Stimulated activated CD8-positive, alpha-beta memory T cell treated with anti-CD3 and anti-CD28 coated beads, Interleukin-12 subunit alpha, Interleukin-12 subunit beta, amount 100 ng/mL, for 1 hour (primary cell): ENCODE results near the gene TRAF7.

Experiments used
- DNase-seq: peaks from one replicate; pipeline ENCODE4 v3.0.0-alpha.2; 2020; ENCODE audit warnings: low read depth

Gene TRAF7

DNA sequence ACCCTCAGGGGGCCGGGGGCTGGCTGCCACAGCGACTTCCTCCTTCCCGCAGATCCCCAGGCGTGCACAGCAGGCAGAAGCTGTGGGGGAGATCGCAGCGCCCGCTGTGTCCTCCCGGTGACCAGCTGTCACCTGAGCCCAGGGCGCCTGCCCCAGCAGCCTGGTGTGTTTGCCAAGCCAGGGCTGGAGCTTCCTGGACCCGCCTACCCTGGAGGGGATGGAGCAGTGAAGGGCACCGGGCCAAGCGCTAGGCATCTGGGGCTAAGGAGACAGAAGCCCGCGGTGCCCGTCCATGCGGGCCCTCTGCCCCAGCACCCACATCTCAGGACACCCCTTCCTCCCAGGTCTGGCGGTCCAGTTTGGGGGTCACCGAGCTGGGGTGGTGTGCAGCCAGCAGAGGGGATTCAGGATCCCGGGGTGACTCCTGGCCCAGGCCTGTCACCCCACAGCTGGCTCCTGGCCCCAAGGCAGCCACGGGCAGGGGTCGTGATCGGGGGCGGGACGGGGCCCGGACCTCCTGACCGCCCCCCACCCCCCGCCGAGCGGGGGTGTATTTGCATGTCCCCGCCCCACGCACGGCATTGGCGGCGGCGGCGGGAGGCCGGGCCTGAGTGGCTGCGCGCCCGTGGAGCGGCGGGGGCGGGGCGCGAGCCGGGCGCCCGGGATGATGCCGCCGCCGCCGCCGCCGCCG is 7.5 kb upstream of the TRAF7 start, which contains the start of gene RAB26:
TSS of gene RAB26 (plus strand) at position 645 of the 691 bp plus-strand sequence. CDS start 159 bp downstream, outside the sequence.
- DNase-seq, result no peak

GRCh38 chr16:2148714-2149629 is 6.6 kb upstream of the TRAF7 start:
- DNase-seq, result no peak

DNA sequence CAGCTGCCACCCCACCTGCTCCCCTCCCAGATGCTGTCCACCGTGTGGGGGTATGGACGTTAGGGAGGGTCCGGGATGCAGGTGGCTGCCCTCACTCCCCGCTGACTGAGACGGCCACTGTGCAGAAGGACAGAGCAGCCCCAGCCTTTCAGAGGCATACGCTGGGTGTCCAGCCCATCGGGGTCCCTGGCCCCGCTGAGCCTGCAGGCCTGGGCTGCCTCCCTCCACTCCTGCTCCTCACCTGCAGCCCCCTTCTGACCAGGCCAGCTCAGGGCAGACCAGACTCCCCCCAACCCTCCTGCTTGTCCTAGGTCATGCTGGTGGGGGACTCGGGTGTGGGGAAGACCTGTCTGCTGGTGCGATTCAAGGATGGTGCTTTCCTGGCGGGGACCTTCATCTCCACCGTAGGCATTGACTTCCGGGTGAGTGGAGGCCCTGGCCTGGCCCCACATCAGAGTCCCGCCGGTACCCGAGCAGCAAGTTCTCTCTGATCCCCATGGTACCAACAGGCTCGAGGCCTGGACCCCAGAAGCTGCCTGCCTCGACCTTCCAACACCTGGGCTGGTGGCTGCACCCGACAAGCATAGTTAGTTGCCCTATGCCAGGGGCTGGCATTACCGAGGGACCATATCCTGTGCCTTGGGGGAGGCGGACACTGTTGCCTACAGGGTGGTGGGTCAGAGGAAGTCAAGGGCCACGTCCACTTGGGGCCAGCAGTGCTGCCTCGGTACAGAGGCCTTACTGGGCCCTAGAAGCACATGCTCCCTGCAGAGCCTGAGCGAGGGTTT is 5.8 kb upstream of the TRAF7 start:
- DNase-seq, result no peak

GRCh38 chr16:2150418-2151187 is 5.0 kb upstream of the TRAF7 start:
- DNase-seq, result no peak

DNA sequence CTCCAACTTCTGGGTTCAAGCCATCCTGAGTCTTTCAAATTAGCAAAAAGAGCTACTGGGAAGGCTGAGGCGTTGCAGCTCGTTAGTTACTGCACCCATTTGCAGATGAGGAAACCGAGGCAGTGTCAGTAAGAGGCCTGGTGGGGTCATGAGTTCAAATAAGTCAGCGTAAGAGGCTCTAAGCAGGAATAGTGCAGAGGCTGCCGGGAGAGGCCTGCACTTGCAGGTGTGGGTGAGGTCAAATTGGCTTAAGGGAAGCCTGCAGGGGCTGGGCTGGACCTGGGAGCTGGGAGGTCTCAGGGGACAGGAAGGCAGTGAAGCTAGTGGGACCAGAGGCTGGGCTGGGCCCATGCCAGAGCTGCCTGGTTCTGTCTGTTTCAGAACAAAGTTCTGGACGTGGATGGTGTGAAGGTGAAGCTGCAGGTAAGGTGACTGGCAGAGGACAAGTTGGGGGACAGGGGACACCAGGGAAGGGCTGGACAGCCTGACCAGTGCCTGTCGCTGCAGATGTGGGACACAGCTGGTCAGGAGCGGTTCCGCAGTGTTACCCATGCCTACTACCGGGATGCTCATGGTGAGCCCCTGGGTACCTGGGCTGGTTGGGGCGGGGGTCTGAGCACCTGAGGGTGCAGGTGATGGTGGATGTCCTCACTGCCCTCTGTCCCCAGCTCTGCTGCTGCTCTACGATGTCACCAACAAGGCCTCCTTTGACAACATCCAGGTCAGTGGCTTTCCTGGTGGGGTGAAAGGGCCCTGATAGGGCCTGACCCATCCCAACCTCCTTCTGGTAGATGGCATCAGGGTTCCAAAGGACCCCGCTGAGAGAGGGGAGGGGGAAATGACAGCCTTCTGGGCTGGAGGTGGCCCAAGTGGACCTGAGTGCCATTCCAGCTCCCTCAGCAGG is 4.1 kb upstream of the TRAF7 start:
- DNase-seq, result no peak

- DNase-seq, result no peak
These were observed 2.7 kb upstream of the TRAF7 start for GRCh38 chr16:2152695-2153506.

DNA sequence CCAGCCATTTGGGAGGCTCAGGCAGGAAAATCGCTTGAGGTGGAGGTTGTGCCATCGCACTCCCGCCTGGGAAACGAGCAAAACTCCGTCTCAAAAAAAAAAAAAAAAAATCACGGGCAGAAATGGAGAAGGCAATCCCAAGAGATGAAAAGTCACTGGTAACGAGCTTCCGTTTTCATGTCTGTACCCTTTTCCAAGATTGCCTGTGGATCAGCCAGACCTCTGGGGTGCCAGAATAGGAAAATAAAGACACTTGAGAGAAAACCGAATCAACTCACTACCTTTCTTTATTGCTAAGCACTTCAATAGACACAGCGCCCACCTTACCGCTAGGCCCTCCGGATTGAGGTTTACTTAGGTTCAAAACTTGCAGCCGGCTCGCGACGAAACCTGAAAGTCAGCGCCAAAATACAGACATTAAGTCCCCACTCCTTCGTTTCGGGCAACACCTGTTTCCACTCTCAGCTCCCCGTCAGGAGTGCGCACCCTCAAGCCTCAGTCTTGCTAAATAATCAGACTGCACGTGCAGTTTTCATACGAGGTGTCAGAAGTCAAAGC is 970 bp upstream of the TRAF7 start:
- DNase-seq, result no peak

DNA sequence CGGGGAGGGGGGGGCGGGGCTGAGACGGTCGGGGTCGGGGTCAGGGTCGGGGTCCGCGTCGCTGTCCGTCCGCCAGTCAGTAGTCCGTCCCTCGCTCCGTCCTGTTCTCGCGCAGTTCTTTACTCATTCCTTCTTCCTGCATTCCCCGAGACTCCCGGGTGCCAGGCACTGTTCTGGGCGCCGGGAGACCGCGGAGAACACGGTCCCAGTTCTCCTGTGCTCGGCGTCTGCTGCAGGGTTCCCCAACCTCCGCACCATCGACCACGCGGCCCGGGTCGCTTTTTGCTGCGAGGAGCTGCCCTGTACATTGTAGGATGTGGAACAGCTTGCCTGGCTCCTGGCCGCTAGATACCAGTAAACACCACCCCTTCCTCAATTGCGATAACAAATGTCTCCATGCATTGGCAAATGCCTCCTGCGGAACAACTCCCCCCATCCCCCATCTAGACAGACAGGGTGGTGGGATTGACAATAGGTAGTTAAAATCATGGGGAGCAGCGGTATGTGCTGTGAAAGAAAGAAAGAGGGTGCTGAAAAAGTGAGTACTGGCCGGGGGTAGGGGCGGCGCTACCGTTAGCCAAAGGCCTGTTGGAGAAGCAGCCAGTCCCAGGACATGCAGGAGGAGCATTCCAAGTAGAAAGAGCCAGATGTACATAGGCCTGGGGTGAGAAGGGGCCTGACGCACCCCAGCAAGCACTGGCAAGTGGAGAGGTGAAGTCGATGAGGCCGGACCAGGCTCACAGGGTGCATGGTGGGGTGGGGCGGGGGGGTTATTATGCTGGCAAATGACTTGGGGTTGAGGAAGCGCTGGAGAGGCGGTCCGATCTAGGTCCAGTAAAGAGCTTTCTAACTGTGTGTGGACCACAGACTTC is 631 bp downstream of the TRAF7 start:
- no peak for DNase-seq

DNA sequence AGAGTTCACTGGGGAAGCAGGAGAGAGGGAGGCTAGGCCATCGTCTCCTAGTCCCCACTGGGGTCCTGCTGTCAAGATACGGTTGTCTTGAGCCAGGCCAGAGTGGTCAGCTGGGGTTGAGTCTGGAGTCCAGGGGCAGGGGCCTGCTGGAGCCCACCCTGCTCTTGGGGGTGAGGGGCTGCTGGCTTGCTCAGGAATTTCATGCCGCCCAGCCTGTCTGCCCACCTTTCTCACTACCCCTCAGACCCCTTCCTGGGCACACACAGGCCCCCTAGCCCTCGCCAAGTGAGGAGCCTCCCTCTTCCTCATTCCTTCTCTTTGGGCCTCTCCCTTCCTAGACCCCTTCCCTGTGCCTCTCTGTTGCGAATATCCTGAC is 1.3 kb downstream of the TRAF7 start:
- DNase-seq, result no peak

DNA sequence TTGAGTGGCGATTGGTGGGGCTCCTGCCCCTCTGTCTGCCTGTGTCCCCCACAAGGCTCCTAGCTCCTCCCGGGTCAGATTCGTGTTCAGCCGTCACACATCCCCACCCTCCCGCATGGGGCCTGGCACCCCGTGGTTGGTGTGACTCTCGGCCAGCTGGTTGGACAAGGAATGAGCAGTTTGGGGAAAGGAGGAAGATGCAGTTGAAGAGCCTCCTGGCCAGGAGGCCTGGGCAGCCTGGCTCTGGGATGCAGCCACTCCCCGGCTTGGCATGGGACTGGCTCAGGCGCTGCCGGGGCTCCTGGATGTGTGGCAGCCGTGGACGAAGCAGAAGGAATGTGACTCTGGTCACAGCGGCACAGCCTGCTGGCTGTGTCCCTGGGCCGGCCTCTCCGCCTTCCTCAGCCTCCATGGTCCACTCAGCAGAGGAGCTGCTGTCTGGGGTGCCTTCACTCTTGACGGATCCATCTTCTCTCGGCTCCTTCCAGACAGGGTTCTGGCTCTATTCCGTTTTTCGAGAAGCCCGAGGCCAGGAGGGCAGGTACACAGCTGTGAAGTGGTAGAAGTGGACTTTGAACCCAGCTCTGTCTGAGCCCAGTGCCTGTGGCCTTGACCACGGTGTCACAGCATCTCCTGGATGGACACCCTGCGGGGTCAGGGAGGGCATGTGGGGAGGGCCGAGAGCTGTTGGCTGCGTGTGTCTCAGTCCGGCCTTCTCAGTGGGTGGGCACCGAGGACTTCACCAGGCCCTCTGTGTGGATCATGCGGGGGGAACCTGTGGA is 2.1 kb downstream of the TRAF7 start:
- no peak for DNase-seq

- no peak for DNase-seq
These were observed 2.7 kb downstream of the TRAF7 start for GRCh38 chr16:2158262-2158638.

GRCh38 chr16:2159175-2159838 is 3.7 kb downstream of the TRAF7 start:
- DNase-seq, result no peak

DNA sequence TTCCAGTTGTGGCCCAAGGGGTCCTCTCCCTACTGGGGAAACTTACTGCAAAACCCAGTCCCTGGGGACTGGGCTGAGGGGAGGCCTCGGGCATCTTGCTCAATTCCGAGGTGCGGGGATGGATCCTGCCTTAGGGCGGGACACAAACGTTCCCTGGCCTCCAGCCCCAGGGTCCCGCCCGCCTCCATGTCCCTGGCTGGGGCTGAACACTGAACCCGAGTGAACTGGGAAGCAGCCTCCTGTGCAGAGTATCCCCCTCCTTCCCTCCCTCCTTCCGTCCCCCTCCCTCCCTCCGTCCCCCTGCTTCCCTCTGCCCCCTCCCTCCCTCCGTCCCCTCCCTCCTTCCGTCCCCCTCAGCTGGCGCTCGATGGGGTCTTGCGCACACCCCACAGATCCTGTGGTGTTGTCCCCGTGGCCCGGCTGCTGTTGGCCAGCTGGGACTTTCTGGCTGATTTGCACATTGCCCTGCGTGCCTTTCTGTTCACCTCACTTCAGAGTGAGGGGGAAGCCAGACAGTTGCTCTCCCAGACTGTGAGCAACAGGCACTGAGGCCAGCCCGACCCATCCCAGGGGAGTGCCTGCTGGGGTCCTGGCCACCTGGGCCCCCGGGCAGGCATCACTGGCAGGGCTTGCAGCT is 5.5 kb downstream of the TRAF7 start:
- no peak for DNase-seq

DNA sequence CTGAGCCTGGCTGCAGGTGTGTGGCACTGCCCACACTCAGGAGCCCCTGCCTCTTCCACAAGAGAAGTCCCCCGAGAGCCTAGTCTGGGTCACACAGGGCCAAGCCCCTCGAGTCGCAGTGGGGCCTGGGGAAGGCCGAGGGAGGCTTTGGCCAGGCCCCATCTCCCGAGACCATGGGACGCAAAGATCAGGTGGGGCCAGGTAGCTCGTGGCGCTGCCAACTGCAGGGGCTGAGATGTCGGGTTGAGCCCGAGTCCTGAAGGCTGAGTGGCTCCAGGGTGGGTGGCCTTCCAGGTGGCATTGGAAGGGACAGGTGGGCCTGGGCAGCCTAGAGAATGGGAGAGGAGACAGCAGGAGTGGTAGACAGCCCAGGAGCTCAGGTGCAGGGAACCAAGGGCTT is 6.3 kb downstream of the TRAF7 start:
- no peak for DNase-seq

- no peak for DNase-seq
These were observed 7.1 kb downstream of the TRAF7 start for GRCh38 chr16:2162676-2163118.

- DNase-seq, result no peak
These were observed 7.8 kb downstream of the TRAF7 start for GRCh38 chr16:2163211-2163881.
